CD8-positive, alpha-beta memory T cell (primary cell): ENCODE results near the gene SEC16B. TPM values are rescaled to one million over a fixed set of nuclear protein-coding genes. Genes with fewer than 3 reads are reported as not detected.

Source experiments
- CTCF ChIA-PET: fragments of 350-600 bp; sonication (Branson Sonifier 250); formaldehyde crosslinking; loops from one replicate; lab custom pipeline; 2021; ENCODE audit warnings: antibody characterized with exemption; lab: Charles Lee
- POLR2A ChIA-PET: fragments of 350-600 bp; sonication (Branson Sonifier 250); formaldehyde crosslinking; loops from one replicate; lab custom pipeline; 2021; ENCODE audit warnings: antibody characterized with exemption; lab: Charles Lee
- DNase-seq, 5 donors: peaks; one replicate each; pipeline versions ENCODE4 v3.0.0 to v3.0.0-alpha.2; 2020 to 2022; ENCODE audit warnings: mixed read lengths in 1 of 5
- H3K27ac ChIP-seq: one replicate; pipeline ENCODE4 v1.7.0; 2013; ENCODE audit warnings: low read depth, mild to moderate bottlenecking, low read length, moderate library complexity
- H3K27me3 ChIP-seq: 2 replicates; pipeline ENCODE4 v1.7.0; 2013; ENCODE audit warnings: low read length, mild to moderate bottlenecking; ENCODE audit not compliant: insufficient read depth, poor library complexity, severe bottlenecking
- H3K36me3 ChIP-seq: 2 replicates; pipeline ENCODE4 v1.7.0; 2013; ENCODE audit warnings: mild to moderate bottlenecking, low read length, moderate library complexity; ENCODE audit not compliant: insufficient read depth
- H3K4me1 ChIP-seq: 2 replicates; pipeline ENCODE4 v1.7.0; 2013; ENCODE audit warnings: mild to moderate bottlenecking, low read length, moderate library complexity; ENCODE audit not compliant: insufficient read depth
- H3K4me3 ChIP-seq: 2 replicates; pipeline ENCODE4 v1.7.0; 2013; ENCODE audit warnings: mild to moderate bottlenecking, low read length
- H3K9me3 ChIP-seq: 2 replicates; pipeline ENCODE4 v1.7.0; 2013; ENCODE audit warnings: mild to moderate bottlenecking, low read length
- H3K27ac Mint-ChIP-seq, 8 donors: one replicate each; pipeline ENCODE4 v1.8.0; 2020 to 2021; ENCODE audit warnings: mixed read lengths in 8 of 8, mild to moderate bottlenecking in 6 of 8, inconsistent platforms in 3 of 8, moderate library complexity in 3 of 8
- H3K27me3 Mint-ChIP-seq, 2 donors: one replicate each; pipeline ENCODE4 v1.8.0; 2020 to 2021; ENCODE audit warnings: mixed read lengths in 2 of 2, mild to moderate bottlenecking in 1 of 2, moderate library complexity in 1 of 2
- H3K36me3 Mint-ChIP-seq, 3 donors: one replicate each; pipeline ENCODE4 v1.8.0; 2020 to 2021; ENCODE audit warnings: mixed read lengths in 3 of 3, inconsistent platforms in 1 of 3, mild to moderate bottlenecking in 1 of 3
- H3K4me1 Mint-ChIP-seq, 3 donors: one replicate each; pipeline ENCODE4 v1.8.0; 2020 to 2021; ENCODE audit warnings: mixed read lengths in 3 of 3, inconsistent platforms in 1 of 3, mild to moderate bottlenecking in 1 of 3
- H3K4me3 Mint-ChIP-seq, 7 donors: one replicate each; pipeline ENCODE4 v1.8.0; 2020 to 2021; ENCODE audit warnings: mixed read lengths in 7 of 7, mild to moderate bottlenecking in 6 of 7, moderate library complexity in 4 of 7, inconsistent platforms in 2 of 7
- H3K9me3 Mint-ChIP-seq, 5 donors: one replicate each; pipeline ENCODE4 v1.8.0; 2020 to 2022; ENCODE audit warnings: mixed read lengths in 5 of 5, mild to moderate bottlenecking in 3 of 5, moderate library complexity in 2 of 5, inconsistent platforms in 1 of 5
- polyA plus RNA-seq: library from polyadenylated mRNA; unstranded; fragments of 300-500 nt; fragmentation: Illumina TruSeq; gene quantifications from one replicate; pipeline ENCODE4 v1.2.3, GENCODE V29; 2021
- total RNA-seq, 2 experiments: library from RNA; stranded (reverse); gene quantifications; one replicate each; pipeline ENCODE4 v1.2.3, GENCODE V29; 2021

The SEC16B gene
- total and polyA plus RNA-seq, 3 experiments from 2014 or later: not detected

GRCh38 chr1:177947623-177948022 is 22.2 kb downstream of the SEC16B start:
- POLR2A ChIA-PET: no interaction called here
- H3K36me3 ChIP-seq: no peaks in the 10 kb centered on the region
- H3K27me3 Mint-ChIP-seq: peaks cover 0 to 1% of the 10 kb centered on the region in 2 donors

DNA sequence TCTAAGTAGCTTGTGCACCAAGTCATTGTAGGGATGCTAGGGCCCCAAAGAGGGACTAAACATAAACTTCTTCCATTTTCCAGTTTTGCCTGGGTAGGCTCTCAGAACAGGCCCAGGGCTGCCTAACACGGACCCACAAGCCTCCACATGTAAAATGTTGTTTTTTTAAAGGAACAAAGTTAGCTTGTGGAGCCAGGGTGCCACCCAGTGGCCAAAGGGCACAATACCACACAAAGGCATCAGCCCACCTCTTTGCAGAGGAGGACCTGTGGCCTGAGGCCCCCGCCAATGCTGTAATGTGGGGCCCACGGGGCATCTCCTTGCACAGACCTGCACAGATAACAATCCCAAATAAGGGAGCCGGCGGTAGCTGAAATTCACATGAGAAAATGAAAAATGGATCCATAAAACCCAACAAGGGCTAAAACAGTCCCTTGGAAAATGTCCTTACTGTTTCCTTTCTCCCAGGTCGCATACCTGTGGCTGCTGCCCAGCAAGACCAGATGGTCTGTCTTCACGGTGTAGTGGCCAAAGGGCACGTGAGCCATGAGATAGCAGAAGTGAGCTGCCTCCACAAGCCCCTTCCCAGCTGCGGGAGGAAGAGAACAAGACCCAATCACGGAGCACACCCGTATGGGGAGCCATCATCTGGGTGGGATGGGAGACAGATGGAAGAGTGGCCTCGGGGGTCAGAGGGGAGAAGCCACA is 23.8 kb downstream of the SEC16B start:
- Histone ChIP-seq H3K4me3 (no peak overlapping the region), H3K27me3 (no peaks in the 10 kb centered on the region), H3K4me1 (no peaks in the 10 kb centered on the region), H3K9me3 (no peaks in the 10 kb centered on the region), H3K27ac (no peak overlapping the region), H3K36me3 (no peaks in the 10 kb centered on the region)
- Mint-ChIP-seq H3K27ac (no peak overlapping the region), H3K27me3 (peaks cover 0 to 1% of the 10 kb centered on the region in 2 donors), H3K36me3 (no peaks in the 10 kb centered on the region), H3K4me3 (no peak overlapping the region), H3K9me3 (peaks cover 0 to 3% (median 1%) of the 10 kb centered on the region in 5 donors), H3K4me1 (no peaks in the 10 kb centered on the region)
- POLR2A ChIA-PET: no interaction called here
- CTCF ChIA-PET: no interaction called here
- no peak for DNase-seq

More at GRCh38 chr1:177947623-177948022, 22.2 kb downstream of the SEC16B start:
- H3K27me3 ChIP-seq: no peaks in the 10 kb centered on the region
- H3K36me3 Mint-ChIP-seq: no peaks in the 10 kb centered on the region
- H3K9me3 Mint-ChIP-seq: peaks cover 0 to 4% (median 3%) of the 10 kb centered on the region in 5 donors
- no peaks in the 10 kb centered on the region for H3K9me3 ChIP-seq
- H3K27ac ChIP-seq: no peak overlapping the region
- H3K4me1 ChIP-seq: no peaks in the 10 kb centered on the region
- no peak overlapping the region for H3K27ac Mint-ChIP-seq
- H3K4me1 Mint-ChIP-seq: no peaks in the 10 kb centered on the region
- H3K4me3 ChIP-seq: no peak overlapping the region
- no peak for DNase-seq
- CTCF ChIA-PET: no interaction called here
- H3K4me3 Mint-ChIP-seq: no peak overlapping the region

GRCh38 chr1:177944016-177944949 is 25.6 kb downstream of the SEC16B start:
- no peaks in the 10 kb centered on the region for H3K9me3 ChIP-seq
- no peak overlapping the region for H3K27ac ChIP-seq

DNA sequence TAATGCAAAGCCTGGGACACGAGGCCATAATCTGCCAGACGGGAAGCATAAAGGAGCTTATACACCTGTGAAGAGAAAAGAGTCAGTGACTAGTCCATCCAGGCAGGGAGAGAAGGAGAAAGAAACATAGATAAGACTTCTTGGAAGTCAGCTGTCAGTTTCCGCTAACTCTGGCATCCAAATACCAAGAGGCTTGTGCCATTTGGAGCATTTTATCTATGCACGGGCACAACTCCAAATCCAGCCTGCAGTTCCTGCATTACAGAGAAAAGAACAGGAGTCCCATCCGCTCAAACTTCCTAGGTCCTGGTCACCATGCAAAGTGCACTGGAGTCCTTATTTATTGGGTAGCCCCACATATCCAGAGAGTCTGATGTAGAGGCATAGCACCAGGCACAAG is 27.9 kb downstream of the SEC16B start:
- no peaks in the 10 kb centered on the region for H3K36me3 ChIP-seq
- Mint-ChIP-seq H3K4me3 (no peak overlapping the region), H3K27ac (no peak overlapping the region), H3K27me3 (no peaks in the 10 kb centered on the region), H3K36me3 (no peaks in the 10 kb centered on the region), H3K4me1 (no peaks in the 10 kb centered on the region), H3K9me3 (peaks cover 0 to 3% (median 1%) of the 10 kb centered on the region in 5 donors)
- no peak for DNase-seq
- POLR2A ChIA-PET: no interaction called here
- H3K9me3 ChIP-seq: no peaks in the 10 kb centered on the region
- no peak overlapping the region for H3K27ac ChIP-seq
- no peaks in the 10 kb centered on the region for H3K4me1 ChIP-seq
- H3K4me3 ChIP-seq: no peak overlapping the region
- no peaks in the 10 kb centered on the region for H3K27me3 ChIP-seq
- CTCF ChIA-PET: no interaction called here

More at GRCh38 chr1:177944016-177944949, 25.6 kb downstream of the SEC16B start:
- H3K4me1 Mint-ChIP-seq: no peaks in the 10 kb centered on the region
- H3K27ac Mint-ChIP-seq: no peak overlapping the region
- ChIA-PET POLR2A (no interaction called here), CTCF (interaction anchor here (1.3 kb wide), 1 partner anchor 10 kb away, joined by 4 read pairs; no protein-coding TSS in a partner anchor)
- peaks cover 0 to 3% (median 1%) of the 10 kb centered on the region in 5 donors for H3K9me3 Mint-ChIP-seq
- Histone ChIP-seq H3K4me3 (no peak overlapping the region), H3K27me3 (no peaks in the 10 kb centered on the region), H3K4me1 (no peaks in the 10 kb centered on the region), H3K36me3 (no peaks in the 10 kb centered on the region)
- no peak overlapping the region for H3K4me3 Mint-ChIP-seq
- peaks cover 0 to under 1% of the 10 kb centered on the region in 2 donors for H3K27me3 Mint-ChIP-seq
- H3K36me3 Mint-ChIP-seq: no peaks in the 10 kb centered on the region
- no peak for DNase-seq

DNA sequence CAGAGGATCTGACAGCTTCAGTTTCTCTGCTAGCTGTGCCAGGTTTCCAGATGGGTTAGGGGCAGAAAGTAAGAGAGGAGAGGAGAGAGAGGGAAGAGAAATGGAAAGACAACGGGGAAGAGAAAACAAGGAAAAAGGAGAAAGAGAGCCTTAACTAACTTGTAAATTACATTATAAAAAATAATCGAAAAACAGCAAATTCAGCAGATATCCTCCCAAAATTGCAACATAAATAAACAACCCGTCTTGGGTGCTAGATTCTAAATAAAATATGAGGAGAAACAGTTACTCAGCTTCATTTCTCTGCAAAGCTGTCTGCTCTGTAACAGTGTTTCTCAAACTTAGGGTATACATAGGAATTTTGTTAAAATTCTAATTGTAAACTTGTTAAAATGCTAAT is 29.2 kb downstream of the SEC16B start:
- H3K9me3 Mint-ChIP-seq: peaks cover 0 to 3% (median 0%) of the 10 kb centered on the region in 5 donors
- H3K27me3 Mint-ChIP-seq: no peaks in the 10 kb centered on the region
- no peak for DNase-seq
- H3K4me3 Mint-ChIP-seq: no peak overlapping the region
- POLR2A ChIA-PET: no interaction called here
- no peaks in the 10 kb centered on the region for H3K36me3 ChIP-seq
- H3K4me1 Mint-ChIP-seq: no peaks in the 10 kb centered on the region
- H3K27ac Mint-ChIP-seq: no peak overlapping the region
- no peaks in the 10 kb centered on the region for H3K36me3 Mint-ChIP-seq
- no peaks in the 10 kb centered on the region for H3K27me3 ChIP-seq
- H3K4me1 ChIP-seq: no peaks in the 10 kb centered on the region
- H3K9me3 ChIP-seq: no peaks in the 10 kb centered on the region
- H3K4me3 ChIP-seq: no peak overlapping the region
- CTCF ChIA-PET: interaction anchor here (1.0 to 1.6 kb wide), 2 partner anchors 9 to 11 kb away, joined by 3 to 4 read pairs; no protein-coding TSS in a partner anchor
- H3K27ac ChIP-seq: no peak overlapping the region

GRCh38 chr1:177937931-177938330 is 31.9 kb downstream of the SEC16B start:
- no peaks in the 10 kb centered on the region for H3K4me1 ChIP-seq
- H3K27ac ChIP-seq: no peak overlapping the region
- no peaks in the 10 kb centered on the region for H3K9me3 ChIP-seq
- H3K4me1 Mint-ChIP-seq: no peaks in the 10 kb centered on the region
- no peak overlapping the region for H3K27ac Mint-ChIP-seq
- no peaks in the 10 kb centered on the region for H3K36me3 ChIP-seq
- no peaks in the 10 kb centered on the region for H3K27me3 ChIP-seq
- ChIA-PET POLR2A (no interaction called here), CTCF (no interaction called here)
- no peaks in the 10 kb centered on the region for H3K36me3 Mint-ChIP-seq
- no peak for DNase-seq
- no peak overlapping the region for H3K4me3 ChIP-seq
- H3K4me3 Mint-ChIP-seq: no peak overlapping the region
- peaks cover 0 to 3% (median 0%) of the 10 kb centered on the region in 5 donors for H3K9me3 Mint-ChIP-seq
- no peaks in the 10 kb centered on the region for H3K27me3 Mint-ChIP-seq

DNA sequence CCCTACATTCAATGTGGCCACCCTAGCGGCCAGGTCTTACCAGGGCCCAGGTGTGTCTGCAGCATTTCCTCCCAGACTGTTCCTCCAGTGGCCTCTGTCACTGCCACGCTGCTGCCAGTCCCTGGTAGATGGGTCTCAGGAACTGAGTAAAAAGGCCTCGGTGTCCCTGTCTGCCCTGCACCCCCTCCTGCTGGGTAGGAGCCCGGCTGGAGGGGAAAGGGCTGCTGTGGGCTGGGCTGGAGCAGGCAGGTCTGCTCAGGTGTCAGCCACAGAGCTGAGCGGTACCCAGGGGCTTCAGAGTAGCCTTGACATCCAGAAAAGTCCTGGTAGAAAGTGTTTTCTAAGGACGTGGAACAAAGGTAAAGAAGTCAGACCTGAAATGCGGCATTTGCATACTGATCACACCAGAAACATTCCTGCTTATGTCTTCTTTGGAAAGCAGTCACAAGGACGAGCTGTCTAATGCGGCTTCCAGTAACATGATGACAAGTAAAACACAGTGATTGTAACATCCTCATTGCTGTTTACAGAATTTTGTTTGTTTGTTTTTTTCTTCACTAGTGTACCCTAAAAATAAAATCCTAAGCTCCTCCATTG is 32.6 kb downstream of the SEC16B start:
- Mint-ChIP-seq H3K4me1 (no peaks in the 10 kb centered on the region), H3K4me3 (no peak overlapping the region), H3K36me3 (no peaks in the 10 kb centered on the region), H3K27ac (no peak overlapping the region), H3K27me3 (no peaks in the 10 kb centered on the region), H3K9me3 (peaks cover 0 to 2% (median 0%) of the 10 kb centered on the region in 5 donors)
- no peak overlapping the region for H3K4me3 ChIP-seq
- no peaks in the 10 kb centered on the region for H3K9me3 ChIP-seq
- no peaks in the 10 kb centered on the region for H3K27me3 ChIP-seq
- CTCF ChIA-PET: no interaction called here
- H3K36me3 ChIP-seq: no peaks in the 10 kb centered on the region
- H3K4me1 ChIP-seq: no peaks in the 10 kb centered on the region
- no peak for DNase-seq
- H3K27ac ChIP-seq: no peak overlapping the region
- POLR2A ChIA-PET: no interaction called here
